Activated CD8-positive, alpha-beta memory T cell treated with anti-CD3 and anti-CD28 coated beads for 4 hours (primary cell): Measurements from ENCODE around the gene TCF25.
"Not testable (repeated sequence)": the region's sequence is repeated elsewhere in the genome, so short reads cannot be mapped to it uniquely, and the experiment has no call there.

Source experiments
- DNase-seq, 2 donors: peaks; one replicate each; pipeline ENCODE4 v3.0.0-alpha.2; 2020; ENCODE audit warnings: low read depth in 2 of 2

TCF25 gene

DNA sequence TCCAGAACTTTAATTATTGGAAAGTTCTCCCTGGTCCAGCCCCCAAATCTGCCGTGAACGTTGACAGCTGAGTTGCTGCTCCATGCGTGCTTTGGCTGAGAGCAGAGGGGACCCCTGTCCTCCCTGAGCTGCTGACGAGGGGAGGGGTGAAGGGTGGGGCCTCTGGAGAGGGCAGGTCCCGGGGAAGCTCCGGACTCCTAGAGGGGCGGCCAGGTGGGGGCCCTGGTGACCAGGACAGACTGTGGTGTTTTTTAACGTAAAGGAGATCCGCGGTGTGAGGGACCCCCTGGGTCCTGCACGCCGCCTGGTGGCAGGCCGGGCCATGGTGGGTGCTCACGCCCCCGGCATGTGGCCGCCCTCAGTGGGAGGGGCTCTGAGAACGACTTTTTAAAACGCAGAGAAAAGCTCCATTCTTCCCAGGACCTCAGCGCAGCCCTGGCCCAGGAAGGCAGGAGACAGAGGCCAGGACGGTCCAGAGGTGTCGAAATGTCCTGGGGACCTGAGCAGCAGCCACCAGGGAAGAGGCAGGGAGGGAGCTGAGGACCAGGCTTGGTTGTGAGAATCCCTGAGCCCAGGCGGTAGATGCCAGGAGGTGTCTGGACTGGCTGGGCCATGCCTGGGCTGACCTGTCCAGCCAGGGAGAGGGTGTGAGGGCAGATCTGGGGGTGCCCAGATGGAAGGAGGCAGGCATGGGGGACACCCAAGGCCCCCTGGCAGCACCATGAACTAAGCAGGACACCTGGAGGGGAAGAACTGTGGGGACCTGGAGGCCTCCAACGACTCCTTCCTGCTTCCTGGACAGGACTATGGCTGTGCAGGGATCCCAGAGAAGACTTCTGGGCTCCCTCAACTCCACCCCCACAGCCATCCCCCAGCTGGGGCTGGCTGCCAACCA is 45.3 kb downstream of the TCF25 start, which contains the start of gene MC1R:
Gene MC1R, plus strand, starts transcription at position 410 of the 895 bp plus-strand sequence. Its CDS starts 397 bp downstream, at position 807.
- DNase-seq: no peak

DNA sequence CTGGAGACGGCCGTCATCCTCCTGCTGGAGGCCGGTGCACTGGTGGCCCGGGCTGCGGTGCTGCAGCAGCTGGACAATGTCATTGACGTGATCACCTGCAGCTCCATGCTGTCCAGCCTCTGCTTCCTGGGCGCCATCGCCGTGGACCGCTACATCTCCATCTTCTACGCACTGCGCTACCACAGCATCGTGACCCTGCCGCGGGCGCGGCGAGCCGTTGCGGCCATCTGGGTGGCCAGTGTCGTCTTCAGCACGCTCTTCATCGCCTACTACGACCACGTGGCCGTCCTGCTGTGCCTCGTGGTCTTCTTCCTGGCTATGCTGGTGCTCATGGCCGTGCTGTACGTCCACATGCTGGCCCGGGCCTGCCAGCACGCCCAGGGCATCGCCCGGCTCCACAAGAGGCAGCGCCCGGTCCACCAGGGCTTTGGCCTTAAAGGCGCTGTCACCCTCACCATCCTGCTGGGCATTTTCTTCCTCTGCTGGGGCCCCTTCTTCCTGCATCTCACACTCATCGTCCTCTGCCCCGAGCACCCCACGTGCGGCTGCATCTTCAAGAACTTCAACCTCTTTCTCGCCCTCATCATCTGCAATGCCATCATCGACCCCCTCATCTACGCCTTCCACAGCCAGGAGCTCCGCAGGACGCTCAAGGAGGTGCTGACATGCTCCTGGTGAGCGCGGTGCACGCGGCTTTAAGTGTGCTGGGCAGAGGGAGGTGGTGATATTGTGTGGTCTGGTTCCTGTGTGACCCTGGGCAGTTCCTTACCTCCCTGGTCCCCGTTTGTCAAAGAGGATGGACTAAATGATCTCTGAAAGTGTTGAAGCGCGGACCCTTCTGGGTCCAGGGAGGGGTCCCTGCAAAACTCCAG is 46.4 kb downstream of the TCF25 start:
- DNase-seq: no peak

DNA sequence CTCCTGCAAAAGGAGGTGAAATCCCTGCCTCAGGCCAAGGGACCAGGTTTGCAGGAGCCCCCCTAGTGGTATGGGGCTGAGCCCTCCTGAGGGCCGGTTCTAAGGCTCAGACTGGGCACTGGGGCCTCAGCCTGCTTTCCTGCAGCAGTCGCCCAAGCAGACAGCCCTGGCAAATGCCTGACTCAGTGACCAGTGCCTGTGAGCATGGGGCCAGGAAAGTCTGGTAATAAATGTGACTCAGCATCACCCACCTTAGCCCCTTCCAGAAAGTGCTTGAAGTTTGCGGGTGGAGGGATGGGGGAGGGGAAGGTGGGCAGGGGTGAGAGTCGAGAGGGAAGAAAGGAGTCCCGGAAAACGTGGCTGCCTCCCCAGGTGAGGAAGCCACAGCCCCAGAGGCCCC is 47.3 kb downstream of the TCF25 start:
- DNase-seq: no peak

DNA sequence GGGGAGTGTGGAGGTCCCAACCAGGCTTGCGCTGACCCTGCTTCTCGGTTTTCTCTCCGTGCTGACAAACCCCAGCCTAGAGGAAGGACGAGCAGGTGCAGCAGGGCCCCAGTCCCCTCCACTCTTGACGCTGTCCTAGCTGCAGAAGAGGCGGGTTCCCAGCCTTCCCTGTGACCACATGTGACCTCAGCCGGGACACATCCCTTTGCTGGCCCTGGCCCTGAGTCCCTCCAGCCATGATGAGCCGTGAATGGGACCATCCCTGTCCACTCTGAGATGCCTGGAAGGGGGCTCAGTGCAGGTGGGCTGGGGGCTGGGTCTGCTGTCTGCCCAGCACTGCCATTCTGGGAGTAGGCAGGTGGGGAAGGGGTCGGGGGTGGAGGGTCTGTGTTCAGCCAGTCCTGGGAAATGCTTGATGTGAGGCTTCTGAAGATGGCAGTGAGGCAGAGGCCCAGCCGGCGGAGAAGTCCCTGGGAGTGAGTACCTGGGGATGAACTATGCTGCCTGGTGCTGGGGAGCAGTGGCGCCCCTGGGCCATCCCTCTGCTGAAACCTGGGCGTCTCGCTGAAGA is 47.8 kb downstream of the TCF25 start:
- DNase-seq: no peak

DNA sequence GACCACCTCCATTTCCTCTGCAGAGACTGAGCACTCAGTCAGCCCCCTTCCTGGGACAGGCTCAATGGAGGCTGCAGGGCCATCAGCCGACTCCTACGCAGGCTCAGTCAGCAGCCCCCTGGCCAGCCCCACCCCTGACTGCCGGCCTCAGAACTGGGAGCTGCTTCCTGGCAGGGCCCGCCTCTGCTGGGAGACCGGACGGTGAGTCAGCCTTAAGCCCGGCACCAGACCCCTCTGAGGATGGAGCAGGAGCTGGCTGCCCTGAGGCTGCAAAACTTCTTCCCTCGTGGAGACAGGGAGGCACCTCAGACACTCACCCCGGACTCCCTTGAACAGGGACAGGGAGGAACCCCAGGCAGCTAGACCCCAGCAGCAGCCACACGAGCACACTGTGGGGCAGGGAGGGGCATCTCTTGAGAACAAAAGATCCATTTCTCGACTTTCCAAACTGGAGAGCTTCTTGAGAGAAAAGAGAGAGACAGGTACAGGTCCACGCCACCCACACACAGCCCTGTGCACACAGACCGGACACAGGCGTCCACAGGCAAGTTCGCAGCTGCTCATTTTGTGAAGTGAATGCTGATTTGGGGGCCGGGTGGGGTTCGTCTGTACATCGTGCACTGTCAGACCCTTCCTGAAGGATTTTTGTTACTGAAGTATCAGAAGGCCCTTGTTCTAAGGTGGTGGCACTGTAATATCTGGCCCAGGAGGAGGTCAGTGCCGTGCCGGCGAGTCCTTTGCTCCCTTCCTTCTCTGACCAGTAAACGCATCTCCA is 48.5 kb downstream of the TCF25 start:
- no peak for DNase-seq

DNA sequence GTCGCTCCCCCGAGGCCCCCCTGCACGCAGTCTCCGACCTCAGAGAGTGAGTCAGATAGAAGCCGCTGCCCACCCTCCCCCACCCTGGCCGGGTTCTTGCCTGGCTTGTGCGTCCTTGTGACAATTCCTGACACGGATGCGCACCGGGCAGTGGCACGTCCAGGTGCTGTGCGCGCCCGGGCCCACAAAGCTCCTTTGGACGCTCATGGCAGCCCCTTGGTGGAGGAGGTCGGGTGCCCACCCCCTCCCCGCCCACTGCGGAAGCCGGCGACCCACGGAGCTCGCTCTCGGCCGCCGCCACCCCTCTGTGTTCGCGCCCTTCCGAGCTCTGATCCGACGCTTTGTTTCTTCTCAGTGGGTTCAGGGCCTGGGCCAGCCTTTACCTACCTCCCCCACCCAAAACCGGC is 49.1 kb downstream of the TCF25 start:
- DNase-seq: no peak

DNA sequence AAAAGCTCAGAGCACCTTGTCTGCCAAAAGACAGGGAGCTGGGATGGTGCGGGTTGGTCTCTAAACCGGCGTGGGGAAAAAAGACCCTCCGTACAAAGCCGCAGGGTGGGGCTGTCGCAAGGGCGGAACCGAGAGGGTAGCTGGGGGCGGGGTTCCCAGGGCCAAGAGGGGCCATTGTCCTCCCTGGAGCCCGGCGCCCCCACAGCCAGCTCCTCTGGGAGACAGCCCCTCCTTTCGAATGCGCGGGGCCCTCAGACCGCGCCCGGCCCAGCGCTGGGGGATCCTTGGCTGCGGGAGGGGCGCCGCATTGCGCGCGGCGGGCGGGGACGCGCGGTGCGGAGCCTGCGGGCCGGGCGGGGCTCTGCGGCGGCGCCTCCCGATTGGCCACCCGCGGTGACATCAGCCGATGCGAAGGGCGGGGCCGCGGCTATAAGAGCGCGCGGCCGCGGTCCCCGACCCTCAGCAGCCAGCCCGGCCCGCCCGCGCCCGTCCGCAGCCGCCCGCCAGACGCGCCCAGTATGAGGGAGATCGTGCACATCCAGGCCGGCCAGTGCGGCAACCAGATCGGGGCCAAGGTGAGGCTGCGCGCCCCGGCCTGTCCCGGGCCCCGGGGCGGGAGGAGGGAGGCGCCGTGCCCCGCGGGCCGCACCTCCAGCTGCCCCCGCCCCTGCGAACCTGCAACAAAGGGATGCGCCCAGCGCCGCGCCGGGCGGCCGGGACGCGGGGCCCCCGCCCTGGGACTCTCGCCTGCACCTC is 49.7 kb downstream of the TCF25 start, which contains the start of gene TUBB3:
Gene TUBB3, plus strand, starts transcription at position 459 of the 756 bp plus-strand sequence. Its CDS starts 60 bp downstream, at position 519.
- DNase-seq: no peak

DNA sequence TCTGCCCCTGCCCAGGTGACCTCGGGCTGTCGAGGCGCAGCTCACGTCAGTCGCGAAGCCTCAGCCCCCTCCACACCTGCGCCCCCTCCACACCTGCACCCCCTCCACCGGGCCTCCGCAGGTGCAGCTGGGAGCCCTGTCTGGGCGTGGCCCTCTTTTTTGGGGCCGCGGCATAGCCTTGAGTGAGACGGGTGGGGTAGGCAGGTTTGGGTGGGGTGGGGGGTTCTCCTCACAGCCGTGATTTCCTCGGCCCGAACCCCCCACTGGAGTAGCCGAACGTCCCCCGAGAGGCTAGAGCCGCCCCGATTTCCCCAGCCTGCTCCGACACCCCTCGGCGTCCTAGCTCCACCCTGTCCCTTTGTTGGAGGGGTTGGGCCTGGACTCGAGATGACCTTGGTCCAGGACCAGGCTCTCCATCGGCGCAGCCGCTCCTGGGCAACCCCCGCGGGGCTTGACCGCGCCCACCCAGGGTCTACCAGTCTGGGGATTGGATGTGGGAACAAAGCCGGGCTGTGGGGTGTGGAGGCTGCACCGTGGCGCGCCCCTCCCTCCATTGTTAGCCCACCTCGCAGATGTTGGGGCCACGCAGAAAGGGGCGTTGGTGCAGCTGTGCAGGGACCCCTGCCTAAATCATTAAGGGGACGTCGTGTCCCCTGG is 50.4 kb downstream of the TCF25 start:
- no peak for DNase-seq

DNA sequence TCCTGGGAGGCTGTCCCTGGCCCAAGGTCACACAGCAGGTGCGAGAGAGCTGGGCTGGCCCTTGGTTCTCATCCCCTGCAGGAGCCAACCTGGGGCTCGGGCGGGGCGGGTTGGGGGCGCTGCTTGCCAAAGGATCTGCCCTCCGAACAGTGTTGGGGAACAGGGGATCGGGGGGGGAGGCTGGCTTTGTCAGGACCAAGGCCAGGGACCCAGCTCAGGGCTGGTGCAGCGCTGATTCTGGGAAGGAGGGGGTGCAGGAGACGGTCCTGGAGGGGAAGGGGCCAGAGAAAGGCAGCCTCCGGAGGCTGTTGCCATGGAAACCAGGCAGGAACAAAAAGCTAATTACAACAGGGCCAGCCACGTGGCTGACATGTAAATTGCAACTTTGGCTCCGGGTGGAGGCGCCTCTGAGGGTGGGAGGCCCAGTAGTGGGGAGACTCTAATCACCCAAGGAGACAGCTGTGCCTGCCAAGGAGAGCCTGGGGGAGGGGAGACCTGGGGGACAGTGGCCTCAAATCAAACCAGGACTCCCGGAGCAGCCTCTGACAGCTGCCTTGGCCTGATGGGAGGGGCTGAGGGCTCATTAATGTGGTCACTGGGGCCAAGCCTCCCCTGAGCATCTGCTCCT is 51.0 kb downstream of the TCF25 start:
- DNase-seq: no peak

DNA sequence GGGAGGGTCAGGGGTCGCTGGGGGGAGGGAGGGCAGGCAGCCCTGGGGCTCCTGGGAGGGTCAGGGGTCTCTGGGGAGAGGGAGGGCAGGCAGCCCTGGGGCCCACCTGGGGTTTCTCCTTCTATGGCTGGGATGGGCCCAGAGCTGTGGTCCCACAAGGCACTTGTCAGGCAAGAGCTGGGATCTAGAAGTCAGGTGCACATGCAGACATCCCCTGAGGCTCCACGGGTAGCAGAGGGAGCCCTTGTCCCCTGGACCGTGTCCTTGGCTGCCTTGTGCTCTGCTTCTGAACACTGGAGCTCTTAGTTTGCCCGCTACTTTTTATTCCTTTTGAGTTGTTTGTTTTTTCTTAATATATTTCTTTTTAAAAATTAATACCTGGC is 51.5 kb downstream of the TCF25 start:
- DNase-seq: no peak

DNA sequence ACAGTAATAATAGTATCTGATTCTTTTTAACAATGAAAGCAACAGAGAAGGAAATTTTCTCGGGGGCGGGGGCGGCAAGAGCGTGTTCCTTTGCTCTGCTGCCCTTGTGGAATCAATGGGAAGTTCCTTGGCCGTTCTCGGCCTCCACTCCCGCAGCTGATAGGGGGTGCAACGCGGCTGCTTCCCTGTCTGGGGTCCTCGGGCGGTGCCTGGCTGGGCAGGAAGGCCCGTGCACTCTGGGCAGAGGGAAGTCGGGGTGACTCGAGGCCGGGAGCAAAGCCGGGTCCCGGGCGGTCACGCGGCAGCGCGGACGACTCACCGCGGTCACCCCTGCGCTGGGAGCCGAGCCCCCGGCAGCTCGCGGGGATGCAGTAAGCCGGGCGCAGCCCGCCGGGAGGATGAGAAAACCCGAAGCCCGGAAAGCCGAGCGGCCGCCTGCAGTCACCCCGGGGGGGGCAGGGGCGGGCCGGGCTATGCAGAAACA is 52.2 kb downstream of the TCF25 start:
- DNase-seq: no peak

DNA sequence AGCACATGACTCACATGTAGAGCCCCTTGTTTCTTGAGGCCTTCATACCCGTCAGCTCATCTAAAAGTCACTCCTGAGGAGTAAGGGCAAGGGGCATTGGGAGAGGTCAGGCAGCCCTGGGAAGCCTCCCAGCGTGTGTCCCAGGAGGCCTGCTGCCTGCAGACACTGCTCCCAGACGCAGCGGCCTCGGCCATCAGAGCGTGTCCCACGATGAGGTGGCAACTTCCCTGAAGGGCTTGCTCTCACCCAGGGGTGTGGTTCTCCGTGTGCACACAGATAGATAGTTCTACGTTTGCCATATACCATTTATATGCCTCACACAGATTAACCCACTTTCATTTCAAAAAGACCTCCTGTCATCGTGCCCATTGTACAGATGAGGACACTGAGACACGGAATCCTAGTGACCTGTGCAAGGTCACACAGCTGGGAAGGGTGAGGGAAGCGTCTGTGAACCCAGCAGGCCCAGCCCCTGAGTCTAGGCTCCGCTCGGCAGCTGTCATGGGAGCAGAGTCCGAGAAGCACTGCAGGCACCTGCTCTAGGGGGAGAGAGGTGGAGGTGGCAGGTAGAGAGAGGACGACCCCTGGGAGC is 58.0 kb downstream of the TCF25 start:
- DNase-seq: no peak

DNA sequence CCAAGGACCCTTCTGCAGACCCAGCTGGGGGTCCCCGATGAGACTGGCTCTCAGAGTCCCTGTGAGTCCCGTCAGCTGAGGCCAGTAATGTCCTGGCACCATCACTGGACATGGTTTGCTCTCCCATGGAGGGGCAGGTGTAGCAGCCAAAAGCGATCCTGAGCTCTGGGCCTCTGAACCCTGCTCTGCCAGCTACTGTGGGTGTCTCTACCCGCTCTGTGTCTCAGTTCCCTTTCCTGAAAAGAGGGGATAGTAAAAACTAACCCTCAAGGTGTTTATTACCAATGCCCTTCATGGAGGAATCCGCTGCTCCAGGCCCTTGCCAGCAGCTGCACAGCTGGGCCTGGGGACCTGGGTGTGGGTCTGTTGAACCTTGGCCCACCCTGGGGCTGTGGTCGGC is 58.6 kb downstream of the TCF25 start:
- no peak for DNase-seq

DNA sequence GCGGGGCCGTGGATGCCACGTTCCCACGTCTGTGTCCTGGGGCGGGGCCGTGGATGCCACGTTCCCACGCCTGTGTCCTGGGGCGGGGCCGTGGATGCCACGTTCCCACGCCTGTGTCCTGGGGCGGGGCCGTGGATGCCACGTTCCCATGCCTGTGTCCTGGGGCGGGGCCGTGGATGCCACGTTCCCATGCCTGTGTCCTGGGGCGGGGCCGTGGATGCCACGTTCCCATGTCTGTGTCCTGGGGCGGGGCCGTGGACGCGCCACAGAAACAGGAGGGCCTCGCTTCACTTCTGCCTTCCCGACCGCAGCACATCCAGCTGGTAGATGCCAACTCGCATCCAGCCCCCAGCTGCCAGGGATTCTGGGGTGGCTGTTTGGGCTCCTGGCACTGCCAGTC is 60.6 kb downstream of the TCF25 start:
- DNase-seq: not testable (repeated sequence)

DNA sequence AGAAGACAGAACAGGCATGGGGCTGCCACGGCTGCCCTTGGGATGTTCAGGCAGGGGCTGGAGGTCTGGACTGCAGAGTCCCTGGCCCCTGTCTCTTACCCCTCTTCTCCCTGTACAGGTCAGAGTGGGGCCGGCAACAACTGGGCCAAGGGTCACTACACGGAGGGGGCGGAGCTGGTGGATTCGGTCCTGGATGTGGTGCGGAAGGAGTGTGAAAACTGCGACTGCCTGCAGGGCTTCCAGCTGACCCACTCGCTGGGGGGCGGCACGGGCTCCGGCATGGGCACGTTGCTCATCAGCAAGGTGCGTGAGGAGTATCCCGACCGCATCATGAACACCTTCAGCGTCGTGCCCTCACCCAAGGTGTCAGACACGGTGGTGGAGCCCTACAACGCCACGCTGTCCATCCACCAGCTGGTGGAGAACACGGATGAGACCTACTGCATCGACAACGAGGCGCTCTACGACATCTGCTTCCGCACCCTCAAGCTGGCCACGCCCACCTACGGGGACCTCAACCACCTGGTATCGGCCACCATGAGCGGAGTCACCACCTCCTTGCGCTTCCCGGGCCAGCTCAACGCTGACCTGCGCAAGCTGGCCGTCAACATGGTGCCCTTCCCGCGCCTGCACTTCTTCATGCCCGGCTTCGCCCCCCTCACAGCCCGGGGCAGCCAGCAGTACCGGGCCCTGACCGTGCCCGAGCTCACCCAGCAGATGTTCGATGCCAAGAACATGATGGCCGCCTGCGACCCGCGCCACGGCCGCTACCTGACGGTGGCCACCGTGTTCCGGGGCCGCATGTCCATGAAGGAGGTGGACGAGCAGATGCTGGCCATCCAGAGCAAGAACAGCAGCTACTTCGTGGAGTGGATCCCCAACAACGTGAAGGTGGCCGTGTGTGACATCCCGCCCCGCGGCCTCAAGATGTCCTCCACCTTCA is 61.5 kb downstream of the TCF25 start:
- no peak for DNase-seq

DNA sequence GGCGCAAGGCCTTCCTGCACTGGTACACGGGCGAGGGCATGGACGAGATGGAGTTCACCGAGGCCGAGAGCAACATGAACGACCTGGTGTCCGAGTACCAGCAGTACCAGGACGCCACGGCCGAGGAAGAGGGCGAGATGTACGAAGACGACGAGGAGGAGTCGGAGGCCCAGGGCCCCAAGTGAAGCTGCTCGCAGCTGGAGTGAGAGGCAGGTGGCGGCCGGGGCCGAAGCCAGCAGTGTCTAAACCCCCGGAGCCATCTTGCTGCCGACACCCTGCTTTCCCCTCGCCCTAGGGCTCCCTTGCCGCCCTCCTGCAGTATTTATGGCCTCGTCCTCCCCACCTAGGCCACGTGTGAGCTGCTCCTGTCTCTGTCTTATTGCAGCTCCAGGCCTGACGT is 62.2 kb downstream of the TCF25 start:
- DNase-seq: not testable (repeated sequence)

DNA sequence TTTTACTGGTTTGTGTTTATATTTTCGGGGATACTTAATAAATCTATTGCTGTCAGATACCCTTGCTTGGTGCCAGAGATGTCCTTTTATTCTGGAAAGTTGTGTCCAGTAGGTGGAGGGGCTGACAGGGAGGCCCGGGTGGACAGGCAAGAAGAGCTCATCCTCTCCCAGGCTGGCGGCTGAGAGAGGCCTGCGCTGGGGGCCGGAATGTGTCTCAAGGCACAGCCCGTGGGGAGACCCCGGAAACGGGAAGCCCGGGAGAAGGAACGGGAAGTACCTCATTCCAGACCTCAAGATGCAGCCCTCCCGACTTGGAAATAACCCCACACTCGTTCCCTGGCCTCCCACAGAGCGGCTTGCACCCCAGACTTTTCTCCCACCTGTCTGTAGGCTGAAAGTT is 62.6 kb downstream of the TCF25 start:
- DNase-seq: no peak

DNA sequence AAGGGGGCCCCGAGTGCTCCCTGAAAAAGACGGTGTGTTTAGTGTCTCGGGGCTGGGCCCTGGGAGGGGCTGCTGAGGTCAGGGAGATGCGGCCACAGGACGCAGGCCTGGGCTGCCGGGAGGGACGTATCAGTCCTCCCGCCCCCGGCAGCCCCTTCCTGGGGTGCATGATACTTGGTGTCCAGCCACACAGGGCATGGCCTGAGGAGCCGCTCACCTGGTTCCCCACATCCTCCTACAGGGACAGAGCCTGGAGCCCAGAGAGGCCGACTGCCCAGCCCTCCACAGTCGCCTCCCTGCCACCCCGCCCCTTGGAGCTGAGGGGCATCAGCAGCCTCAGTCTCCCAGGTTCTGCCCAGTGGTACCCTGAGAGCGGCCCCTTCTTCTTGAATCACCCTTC is 63.1 kb downstream of the TCF25 start:
- DNase-seq: no peak
